Measurements from ENCODE around the gene CIB4.

- TF ChIP-seq CTCF (conservative IDR thresholded peaks at IDR 0.05; ENCODE audit: low read depth, low read length): no peak
- no peak for TF ChIP-seq EZH2 (IDR thresholded peaks at IDR 0.05; ENCODE audit: borderline replicate concordance, low read depth, low read length, poor library complexity, severe bottlenecking)
Measured at GRCh38 chr2:26617588-26618083, 23.5 kb downstream of the CIB4 start.
